PC-9 (cell line): ENCODE data around the gene OR11H7. TPM values are rescaled to one million over a fixed set of nuclear protein-coding genes. Genes with fewer than 3 reads are reported as not detected.
A peak's percentile ranks its signal among the peaks of the same experiment; 100 is the strongest.
"Not testable (repeated sequence)": the region's sequence is repeated elsewhere in the genome, so short reads cannot be mapped to it uniquely, and the experiment has no call there.

Source experiments
- BruUV-seq: library from RNA; stranded (reverse); fragments of 400-500 nt; replicated peaks from 2 replicates; lab custom pipeline; 2021; lab: Mats Ljungman, UMichigan
- CTCF ChIA-PET: fragments of 300-600 bp; sonication (Branson Sonifier 250); formaldehyde crosslinking; loops from one replicate; lab custom pipeline; 2022; ENCODE audit warnings: antibody characterized with exemption; lab: Charles Lee
- POLR2A ChIA-PET: fragments of 300-600 bp; sonication (Branson Sonifier 250); formaldehyde crosslinking; loops from one replicate; lab custom pipeline; 2022; ENCODE audit warnings: antibody characterized with exemption; ENCODE audit not compliant: unreplicated experiment; lab: Charles Lee
- DNase-seq, 2 experiments: peaks; one replicate each; pipeline versions ENCODE4 v3.0.0 to v3.0.0-alpha.2; 2015 to 2022; ENCODE audit warnings: mixed read lengths in 1 of 2
- H2AFZ ChIP-seq: fragments of 200-600 bp; sonication (generic); 2 replicates; pipeline ENCODE4 v1.8.1; 2017; ENCODE audit warnings: antibody characterized with exemption
- H3F3A ChIP-seq: fragments of 200-600 bp; sonication (generic); 2 replicates; pipeline ENCODE4 v1.8.1; 2017; ENCODE audit warnings: antibody characterized with exemption, mild to moderate bottlenecking, low read depth; ENCODE audit not compliant: insufficient read depth
- H3K27ac ChIP-seq: fragments of 200-600 bp; sonication (generic); 2 replicates; pipeline ENCODE4 v1.6.1; 2016; ENCODE audit warnings: mixed run types
- H3K27me3 ChIP-seq: fragments of 200-600 bp; sonication (generic); 2 replicates; pipeline ENCODE4 v1.6.1; 2016; ENCODE audit warnings: low read depth, mixed run types; ENCODE audit not compliant: insufficient read depth
- H3K36me3 ChIP-seq: fragments of 200-600 bp; sonication (generic); 2 replicates; pipeline ENCODE4 v1.6.1; 2016; ENCODE audit warnings: low read depth, mixed run types
- H3K4me1 ChIP-seq: fragments of 200-600 bp; sonication (generic); replicated peaks from 2 replicates; pipeline ENCODE4 v1.6.1; 2016; ENCODE audit warnings: mixed run types; ENCODE audit not compliant: insufficient read depth
- H3K4me2 ChIP-seq: fragments of 200-600 bp; sonication (generic); 2 replicates; pipeline ENCODE4 v1.6.1; 2017; ENCODE audit warnings: mixed run types
- H3K4me3 ChIP-seq: fragments of 200-600 bp; sonication (generic); 2 replicates; pipeline ENCODE4 v1.6.1; 2016; ENCODE audit warnings: mixed run types
- H3K79me2 ChIP-seq: fragments of 200-600 bp; sonication (generic); 2 replicates; pipeline ENCODE4 v1.6.1; 2017; ENCODE audit warnings: low read depth, mixed run types
- H3K9me2 ChIP-seq: fragments of 200-600 bp; sonication (generic); 2 replicates; pipeline ENCODE4 v1.8.1; 2017; ENCODE audit warnings: mild to moderate bottlenecking; ENCODE audit not compliant: insufficient read depth
- H3K9me3 ChIP-seq: fragments of 200-600 bp; sonication (generic); 2 replicates; pipeline ENCODE4 v1.8.1; 2016; ENCODE audit warnings: low read depth; ENCODE audit not compliant: insufficient read depth
- H4K20me1 ChIP-seq: fragments of 200-600 bp; sonication (generic); 2 replicates; pipeline ENCODE4 v1.8.1; 2017; ENCODE audit not compliant: insufficient read depth
- CTCF ChIP-seq: fragments of 200-600 bp; sonication (generic); conservative IDR thresholded peaks from 2 replicates; pipeline ENCODE4 v1.6.1; 2017; ENCODE audit warnings: mixed run types, antibody characterized with exemption, mild to moderate bottlenecking, moderate library complexity
- EZH2 ChIP-seq: fragments of 200-600 bp; sonication (generic); IDR thresholded peaks from 2 replicates; pipeline ENCODE4 v1.8.0; 2017; ENCODE audit warnings: antibody characterized with exemption, low read depth
- intact Hi-C: fragments of 100-400 bp; cut with micrococcal nuclease; formaldehyde crosslinking; loops from one replicate; pipeline ENCODE4 v1.10.0; 2022; ENCODE audit not compliant: unreplicated experiment
- total RNA-seq: library from RNA; stranded (reverse); gene quantifications from 2 replicates; pipeline ENCODE4 v1.2.3, GENCODE V29; 2021

Gene OR11H7
- total RNA-seq, 1 experiment from 2014 or later: not detected

GRCh38 chr14:20278414-20278813 lies 49.6 kb downstream of the OR11H7 start:
- CTCF ChIA-PET: no interaction called here
- no peaks in the 10 kb centered on the region for H3K4me1 ChIP-seq

GRCh38 chr14:20280265-20280664 lies 51.5 kb downstream of the OR11H7 start:
- POLR2A ChIA-PET, BruUV-seq, H4K20me1 ChIP-seq, H3K27ac ChIP-seq, H3K36me3 ChIP-seq, CTCF ChIA-PET, H3K4me3 ChIP-seq, H3K79me2 ChIP-seq, H3F3A ChIP-seq, intact Hi-C loops, H3K27me3 ChIP-seq, H3K4me1 ChIP-seq, H3K9me2 ChIP-seq, H3K4me2 ChIP-seq, H2AFZ ChIP-seq, H3K9me3 ChIP-seq: not testable (repeated sequence)
- DNase-seq: peak in 1 of 2 experiments; percentile 29

More at GRCh38 chr14:20278414-20278813, 49.6 kb downstream of the OR11H7 start:
- Histone ChIP-seq H3K36me3 (no peaks in the 10 kb centered on the region), H3K9me2 (no peaks in the 10 kb centered on the region), H3K27ac (no peak overlapping the region), H3K9me3 (no peaks in the 10 kb centered on the region), H4K20me1 (no peaks in the 10 kb centered on the region), H3F3A (no peaks in the 10 kb centered on the region), H3K27me3 (no peaks in the 10 kb centered on the region), H3K4me3 (no peak overlapping the region), H3K79me2 (no peaks in the 10 kb centered on the region), H2AFZ (no peak overlapping the region), H3K4me2 (no peak overlapping the region)
- DNase-seq: no peak
- BruUV-seq: no TSS peak
- intact Hi-C loops: no loop called here
- TF ChIP-seq EZH2 (no peak), CTCF (no peak)
- POLR2A ChIA-PET: interaction anchor here (0.7 kb wide), 1 partner anchor 64 kb away, joined by 6 read pairs; no protein-coding TSS in a partner anchor

Other genes with a start within 250 kb of the OR11H7 start
- gene OR4Q2, start 226.8 kb upstream of the OR11H7 start, total RNA-seq: not detected in 2 replicates
- not detected in 2 replicates for gene OR4K14, start 209.7 kb upstream of the OR11H7 start, total RNA-seq
- gene OR4K13, start 192.9 kb upstream of the OR11H7 start, total RNA-seq: not detected in 2 replicates
- gene OR4L1, start 168.9 kb upstream of the OR11H7 start, total RNA-seq: not detected in 2 replicates
- gene OR4K17, start 118.2 kb upstream of the OR11H7 start, total RNA-seq: not detected in 2 replicates
- gene OR4N5, start 90.2 kb upstream of the OR11H7 start, total RNA-seq: not detected in 2 replicates
- gene OR11G2, start 38.1 kb upstream of the OR11H7 start, total RNA-seq: not detected in 2 replicates
- gene OR11H6, start 5.3 kb upstream of the OR11H7 start, total RNA-seq: not detected in 2 replicates
- not detected in 2 replicates for gene OR11H4, start 10.3 kb downstream of the OR11H7 start, total RNA-seq
- gene TTC5, start 77.0 kb downstream of the OR11H7 start, total RNA-seq: 12.6 and 15.8 TPM in 2 replicates
- gene CCNB1IP1, start 104.3 kb downstream of the OR11H7 start, total RNA-seq: 30.8 and 34.0 TPM in 2 replicates
- gene PARP2, start 114.7 kb downstream of the OR11H7 start, total RNA-seq: 22.1 and 23.3 TPM in 2 replicates
- gene TEP1, start 184.5 kb downstream of the OR11H7 start, total RNA-seq: 18.4 and 20.4 TPM in 2 replicates
- 0.11 TPM in 1 of 2 replicates, not detected in the other for gene KLHL33, start 207.2 kb downstream of the OR11H7 start, total RNA-seq
- gene OSGEP, start 225.8 kb downstream of the OR11H7 start, total RNA-seq: 17.2 and 20.6 TPM in 2 replicates
- 107 and 113 TPM in 2 replicates for gene APEX1, start 226.2 kb downstream of the OR11H7 start, total RNA-seq
- gene PIP4P1, start 232.5 kb downstream of the OR11H7 start, total RNA-seq: 20.1 and 22.2 TPM in 2 replicates
- gene PNP, start 240.4 kb downstream of the OR11H7 start, total RNA-seq: 23.5 and 26.9 TPM in 2 replicates